A549 (cell line): Measurements from ENCODE around the gene SLC6A6.

ENCODE experiments used
- CBX8 ChIP-seq: fragments of 200-600 bp; sonication (generic); IDR thresholded peaks from 2 replicates; pipeline ENCODE4 v1.6.1; 2016
- CEBPB ChIP-seq, 2 experiments: fragments of >200 bp in 1 of 2; sonication (Bioruptor Twin) in 1 of 2; formaldehyde crosslinking in 1 of 2; IDR thresholded peaks; 2 replicates each; pipeline ENCODE4 v1.6.1; 2012 to 2016
- EP300 ChIP-seq, 2 experiments: fragments of >200 bp; sonication (Bioruptor Twin); formaldehyde crosslinking; IDR thresholded peaks; 2 replicates in 1 of 2; 3 replicates in 1 of 2; pipeline ENCODE4 v1.6.1; 2016 to 2017
- MAFK ChIP-seq: fragments of 450-650 bp; IDR thresholded peaks from 2 replicates; pipeline ENCODE4 v1.6.1; 2014; ENCODE audit not compliant: partially characterized antibody
- POLR2A ChIP-seq: IDR thresholded peaks from 2 replicates; pipeline ENCODE4 v1.6.1; 2012; ENCODE audit warnings: mild to moderate bottlenecking, low read length
- SREBF2 ChIP-seq: fragments of 450-650 bp; IDR thresholded peaks from 2 replicates; pipeline ENCODE4 v1.6.1; 2014; ENCODE audit warnings: mild to moderate bottlenecking, moderate library complexity
- TF ChIP-seq, protein P1 (sequence below): fragments of >200 bp; sonication (Bioruptor Twin); formaldehyde crosslinking; IDR thresholded peaks from 3 replicates; pipeline ENCODE4 v1.5.1; 2016
- TF ChIP-seq, protein P2 (sequence below): fragments of 200-600 bp; sonication (generic); IDR thresholded peaks from 2 replicates; pipeline ENCODE4 v1.6.1; 2016; ENCODE audit warnings: antibody characterized with exemption, mild to moderate bottlenecking, moderate library complexity

DNA sequence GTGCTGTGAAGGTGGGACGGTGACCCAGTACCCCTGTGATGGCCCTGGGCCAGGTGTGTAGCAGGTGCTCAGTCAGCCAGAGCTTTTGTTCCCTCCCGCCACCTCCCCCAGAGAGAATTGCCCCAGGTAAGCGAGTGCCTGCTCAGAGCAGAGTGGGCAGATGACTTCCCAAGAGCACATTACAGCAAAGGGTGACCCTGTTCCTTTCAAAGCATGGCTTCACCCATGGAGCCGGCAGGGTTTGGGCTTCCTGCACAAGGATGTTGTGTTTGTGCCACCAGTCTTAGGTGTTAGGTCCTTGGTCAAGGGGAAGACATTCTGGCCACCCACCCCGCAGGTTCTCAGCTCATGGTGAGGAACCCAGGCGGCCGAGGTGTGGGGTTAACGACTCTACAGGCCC is 30.7 kb downstream of the SLC6A6 start:
- TF ChIP-seq CEBPB (IDR thresholded peaks at IDR 0.05) (no peak), EP300 (IDR thresholded peaks at IDR 0.05) (no peak), SREBF2 (no peak), POLR2A (no peak), CBX8 (no peak), MAFK (no peak)
- TF ChIP-seq, protein P1, sequence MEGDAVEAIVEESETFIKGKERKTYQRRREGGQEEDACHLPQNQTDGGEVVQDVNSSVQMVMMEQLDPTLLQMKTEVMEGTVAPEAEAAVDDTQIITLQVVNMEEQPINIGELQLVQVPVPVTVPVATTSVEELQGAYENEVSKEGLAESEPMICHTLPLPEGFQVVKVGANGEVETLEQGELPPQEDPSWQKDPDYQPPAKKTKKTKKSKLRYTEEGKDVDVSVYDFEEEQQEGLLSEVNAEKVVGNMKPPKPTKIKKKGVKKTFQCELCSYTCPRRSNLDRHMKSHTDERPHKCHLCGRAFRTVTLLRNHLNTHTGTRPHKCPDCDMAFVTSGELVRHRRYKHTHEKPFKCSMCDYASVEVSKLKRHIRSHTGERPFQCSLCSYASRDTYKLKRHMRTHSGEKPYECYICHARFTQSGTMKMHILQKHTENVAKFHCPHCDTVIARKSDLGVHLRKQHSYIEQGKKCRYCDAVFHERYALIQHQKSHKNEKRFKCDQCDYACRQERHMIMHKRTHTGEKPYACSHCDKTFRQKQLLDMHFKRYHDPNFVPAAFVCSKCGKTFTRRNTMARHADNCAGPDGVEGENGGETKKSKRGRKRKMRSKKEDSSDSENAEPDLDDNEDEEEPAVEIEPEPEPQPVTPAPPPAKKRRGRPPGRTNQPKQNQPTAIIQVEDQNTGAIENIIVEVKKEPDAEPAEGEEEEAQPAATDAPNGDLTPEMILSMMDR = no peak
- TF ChIP-seq, protein P2, sequence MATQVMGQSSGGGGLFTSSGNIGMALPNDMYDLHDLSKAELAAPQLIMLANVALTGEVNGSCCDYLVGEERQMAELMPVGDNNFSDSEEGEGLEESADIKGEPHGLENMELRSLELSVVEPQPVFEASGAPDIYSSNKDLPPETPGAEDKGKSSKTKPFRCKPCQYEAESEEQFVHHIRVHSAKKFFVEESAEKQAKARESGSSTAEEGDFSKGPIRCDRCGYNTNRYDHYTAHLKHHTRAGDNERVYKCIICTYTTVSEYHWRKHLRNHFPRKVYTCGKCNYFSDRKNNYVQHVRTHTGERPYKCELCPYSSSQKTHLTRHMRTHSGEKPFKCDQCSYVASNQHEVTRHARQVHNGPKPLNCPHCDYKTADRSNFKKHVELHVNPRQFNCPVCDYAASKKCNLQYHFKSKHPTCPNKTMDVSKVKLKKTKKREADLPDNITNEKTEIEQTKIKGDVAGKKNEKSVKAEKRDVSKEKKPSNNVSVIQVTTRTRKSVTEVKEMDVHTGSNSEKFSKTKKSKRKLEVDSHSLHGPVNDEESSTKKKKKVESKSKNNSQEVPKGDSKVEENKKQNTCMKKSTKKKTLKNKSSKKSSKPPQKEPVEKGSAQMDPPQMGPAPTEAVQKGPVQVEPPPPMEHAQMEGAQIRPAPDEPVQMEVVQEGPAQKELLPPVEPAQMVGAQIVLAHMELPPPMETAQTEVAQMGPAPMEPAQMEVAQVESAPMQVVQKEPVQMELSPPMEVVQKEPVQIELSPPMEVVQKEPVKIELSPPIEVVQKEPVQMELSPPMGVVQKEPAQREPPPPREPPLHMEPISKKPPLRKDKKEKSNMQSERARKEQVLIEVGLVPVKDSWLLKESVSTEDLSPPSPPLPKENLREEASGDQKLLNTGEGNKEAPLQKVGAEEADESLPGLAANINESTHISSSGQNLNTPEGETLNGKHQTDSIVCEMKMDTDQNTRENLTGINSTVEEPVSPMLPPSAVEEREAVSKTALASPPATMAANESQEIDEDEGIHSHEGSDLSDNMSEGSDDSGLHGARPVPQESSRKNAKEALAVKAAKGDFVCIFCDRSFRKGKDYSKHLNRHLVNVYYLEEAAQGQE = no peak
